GM18499 (cell line): ENCODE results near the gene S100A9.

Experiments used
- ATAC-seq: cut with Tn5 transposase; IDR thresholded peaks from one replicate; pipeline ENCODE4 v1.9.1; 2021; ENCODE audit warnings: moderate number of reproducible peaks; ENCODE audit not compliant: insufficient read depth, unreplicated experiment

The S100A9 gene

GRCh38 chr1:153386500-153386901 lies 28.8 kb downstream of the S100A9 start:
- no peak for ATAC-seq

GRCh38 chr1:153387001-153387400 lies 29.3 kb downstream of the S100A9 start:
- no peak for ATAC-seq

- ATAC-seq, result no peak
Observed at GRCh38 chr1:153387785-153388184, 30.1 kb downstream of the S100A9 start.

DNA sequence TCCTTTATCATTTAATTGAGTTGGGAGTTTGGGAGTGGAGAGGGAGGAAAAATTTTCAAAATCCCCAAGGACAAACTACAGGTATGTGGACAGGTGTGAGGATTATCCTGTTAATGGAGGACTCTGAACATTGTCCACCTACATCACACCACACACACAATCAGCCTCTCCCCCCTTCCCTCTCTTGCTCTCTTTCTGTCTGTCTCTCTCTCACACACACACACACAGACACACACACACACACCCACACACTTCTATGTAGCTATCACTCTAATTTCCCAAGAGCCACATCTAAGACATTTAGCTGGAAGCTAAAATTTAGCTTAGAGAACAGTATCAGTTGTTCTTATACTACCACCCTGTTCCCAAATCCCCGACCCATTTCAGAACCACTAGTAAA lies 31.7 kb downstream of the S100A9 start:
- ATAC-seq, result no peak

DNA sequence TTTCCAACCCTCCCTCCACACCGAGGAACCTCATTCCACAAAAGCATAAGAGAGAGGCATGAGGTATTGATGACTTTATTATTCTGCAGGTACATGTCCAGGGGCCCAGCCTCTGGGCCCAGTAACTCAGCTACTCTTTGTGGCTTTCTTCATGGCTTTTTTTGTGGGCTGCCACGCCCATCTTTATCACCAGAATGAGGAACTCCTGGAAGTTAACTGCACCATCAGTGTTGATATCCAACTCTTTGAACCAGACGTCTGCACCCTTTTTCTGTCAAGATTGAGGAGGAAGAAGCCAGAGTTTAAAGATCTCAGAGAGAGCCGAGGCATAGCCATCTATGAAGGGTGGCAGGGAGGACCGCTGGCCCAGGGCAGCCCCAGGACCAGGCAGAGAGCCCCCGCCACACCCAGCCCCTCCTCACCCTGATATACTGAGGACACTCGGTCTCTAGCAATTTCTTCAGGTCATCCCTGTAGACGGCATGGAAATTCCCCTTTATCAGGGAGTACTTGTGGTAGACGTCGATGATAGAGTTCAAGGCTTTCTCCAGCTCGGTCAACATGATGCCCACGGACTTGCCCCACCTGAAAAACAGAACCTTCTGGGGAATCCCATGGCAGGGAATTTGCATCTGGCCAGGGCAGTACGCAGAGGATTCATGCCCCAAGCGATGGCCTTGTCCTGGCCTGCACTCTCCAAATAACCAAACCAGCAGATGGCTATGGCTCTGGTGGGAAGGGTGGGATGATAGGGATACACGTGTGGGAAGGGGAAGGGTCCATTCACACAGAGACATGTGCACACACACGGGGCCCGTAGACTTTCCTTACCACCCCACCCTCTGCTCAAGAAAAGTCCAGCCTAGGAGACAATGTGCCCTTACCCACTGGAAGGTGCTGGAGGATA lies 32.6 kb downstream of the S100A9 start:
- ATAC-seq, result no peak

DNA sequence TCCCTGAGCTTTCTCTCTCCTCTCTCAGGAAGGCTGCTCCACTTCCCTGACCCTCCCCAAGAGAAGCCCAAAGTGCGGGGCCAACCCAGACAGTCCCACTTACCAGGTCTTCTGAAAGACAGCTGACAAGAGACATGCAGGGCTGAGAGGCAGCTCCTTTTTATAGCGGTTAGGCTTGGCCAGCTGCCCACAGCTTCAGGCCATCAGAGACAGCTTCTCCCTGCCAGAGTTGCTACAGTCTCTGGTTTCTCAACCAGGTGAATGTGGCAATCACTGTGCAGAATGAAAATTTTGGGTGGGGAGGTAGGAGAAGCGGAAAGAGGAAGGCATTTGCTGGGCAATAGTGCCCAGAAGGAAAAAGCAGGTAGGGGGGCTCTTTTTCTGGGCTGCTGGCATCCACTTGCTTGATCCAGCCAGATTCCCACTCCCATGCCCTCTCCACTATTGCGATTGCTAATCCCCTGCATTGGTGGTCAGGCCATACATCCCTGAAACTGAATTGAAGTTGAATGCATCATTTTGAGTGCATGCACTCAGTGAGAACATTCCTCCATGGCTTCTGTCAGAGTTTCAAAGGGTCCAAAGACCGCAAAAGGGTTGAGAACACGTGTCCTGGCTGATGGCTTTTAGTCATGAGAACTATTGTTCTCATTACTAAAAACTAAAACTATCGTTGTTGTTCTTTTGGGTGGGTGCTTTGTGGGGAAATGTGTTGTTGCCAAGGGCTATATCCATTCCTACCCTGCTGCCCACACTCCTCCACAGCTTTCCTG lies 33.5 kb downstream of the S100A9 start, which contains the start of gene S100A8:
S100A8 (minus strand) TSS at position 136 of the 773 bp plus-strand sequence. CDS start 538 bp downstream, outside the sequence.
- ATAC-seq, result no peak

DNA sequence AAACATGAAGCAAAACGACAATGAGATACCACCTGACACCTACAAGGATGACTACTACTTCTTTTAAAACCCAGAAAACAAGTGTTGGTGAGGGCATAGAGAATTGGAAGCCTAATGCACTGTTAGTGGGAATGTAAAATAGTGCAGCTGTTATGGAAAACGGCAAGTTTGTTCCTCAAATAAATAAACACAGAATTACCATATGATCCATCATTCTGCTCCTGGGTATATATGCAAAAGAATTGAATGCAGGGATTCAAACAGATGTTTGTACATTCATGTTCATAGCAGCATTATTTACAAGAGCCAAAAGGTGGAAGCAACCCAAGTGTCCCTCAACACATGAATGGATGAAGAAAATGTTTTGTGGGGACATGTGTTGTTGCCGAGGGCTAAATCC lies 34.6 kb downstream of the S100A9 start:
- ATAC-seq, result no peak

DNA sequence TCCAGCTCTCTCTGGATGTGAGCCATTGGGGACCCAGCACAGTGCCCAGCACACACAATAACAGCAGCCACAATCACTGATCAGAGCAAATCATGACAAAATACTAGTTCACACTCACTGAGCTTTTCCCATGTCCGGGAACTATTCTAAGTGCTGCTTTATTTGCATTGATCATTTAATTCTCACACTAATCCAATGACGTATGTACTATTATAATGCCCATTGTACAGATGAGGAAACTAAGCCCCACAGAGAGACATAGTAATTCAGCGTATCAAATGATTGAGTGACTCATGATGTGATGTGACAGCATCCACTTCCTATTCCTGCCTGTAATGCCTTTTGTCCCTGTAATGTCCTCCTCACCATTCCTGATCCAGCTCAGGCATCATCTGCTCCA lies 35.2 kb downstream of the S100A9 start:
- no peak for ATAC-seq

DNA sequence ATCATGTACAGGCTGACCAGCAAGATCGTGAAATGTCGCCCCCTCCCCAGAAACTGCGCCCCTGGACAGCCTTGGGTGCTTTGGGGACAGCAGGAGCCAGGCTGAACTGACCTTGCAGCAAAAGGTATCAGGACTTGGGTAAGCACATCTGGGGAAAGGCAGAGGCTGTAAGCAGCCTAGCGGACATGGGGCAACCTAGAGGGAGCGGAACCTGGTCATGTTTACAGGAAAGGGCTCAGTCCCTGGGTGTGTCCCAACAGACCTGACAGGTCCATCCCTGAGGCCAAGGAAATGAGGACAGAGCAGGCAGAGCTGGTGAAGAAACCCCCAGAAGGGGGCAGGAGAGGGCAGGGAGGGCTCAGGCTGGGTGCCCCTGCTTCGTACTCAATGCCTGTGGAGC lies 36.3 kb downstream of the S100A9 start:
- ATAC-seq, result no peak

GRCh38 chr1:153394391-153394790 lies 36.7 kb downstream of the S100A9 start:
- no peak for ATAC-seq

- ATAC-seq, result no peak
Observed at GRCh38 chr1:153395136-153395685, 37.6 kb downstream of the S100A9 start.

DNA sequence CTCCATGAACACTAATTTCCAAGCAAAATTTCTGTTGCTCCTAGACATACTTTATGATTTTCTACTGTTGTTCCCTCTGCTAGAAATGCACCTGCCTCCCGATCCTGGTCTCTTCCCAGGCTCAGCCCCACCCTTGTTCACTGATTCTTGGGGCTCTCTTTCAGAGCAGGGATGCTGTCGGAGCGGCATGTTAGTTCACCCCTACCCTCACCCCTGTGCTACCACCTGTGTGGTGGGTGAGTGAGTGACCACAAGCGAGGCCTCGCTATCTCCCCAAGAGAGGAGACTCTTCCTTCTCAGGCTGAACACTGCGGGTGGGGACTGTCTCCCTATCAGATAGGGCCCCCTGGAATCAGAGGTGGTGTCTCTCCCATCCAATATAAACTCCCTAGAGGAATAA lies 38.1 kb downstream of the S100A9 start:
- no peak for ATAC-seq

GRCh38 chr1:153396461-153396860 lies 38.8 kb downstream of the S100A9 start:
- no peak for ATAC-seq

GRCh38 chr1:153397051-153397923 lies 39.6 kb downstream of the S100A9 start:
- no peak for ATAC-seq

DNA sequence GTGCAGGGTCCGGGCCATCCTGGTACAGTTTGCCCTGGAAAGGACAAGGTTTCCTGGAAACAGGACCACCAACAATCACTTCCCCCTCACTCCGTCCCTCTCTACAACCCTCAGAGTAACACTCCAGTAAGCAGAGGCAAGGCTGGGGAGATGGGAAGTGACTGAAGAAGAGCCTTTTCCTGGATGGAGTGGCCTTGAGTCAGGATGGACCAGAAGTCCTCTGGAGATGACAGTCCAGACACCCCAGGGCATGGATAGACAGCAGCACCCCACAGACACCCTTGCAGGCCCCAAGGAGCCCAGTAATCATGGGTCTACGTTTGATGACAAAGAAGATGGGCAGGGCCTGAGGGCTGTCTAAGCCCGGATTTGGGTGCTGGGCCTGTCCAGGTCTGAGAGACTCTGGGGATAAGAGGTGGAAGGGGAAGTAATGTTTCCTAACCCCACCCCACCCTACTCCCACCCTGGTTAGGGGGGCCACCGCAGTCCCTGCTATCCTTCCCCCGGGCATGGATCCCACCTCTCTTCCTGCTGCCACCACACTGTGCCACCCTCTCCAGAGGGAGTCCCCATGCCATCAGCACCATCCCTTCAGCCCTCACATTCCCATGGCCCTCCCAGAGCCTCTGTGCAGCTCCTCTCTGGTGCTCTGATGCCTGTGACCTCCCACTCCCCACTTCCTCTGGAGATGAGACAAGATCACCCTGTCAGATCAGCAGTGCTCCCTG lies 40.4 kb downstream of the S100A9 start:
- no peak for ATAC-seq

- no peak for ATAC-seq
Observed at GRCh38 chr1:153399401-153400055, 41.9 kb downstream of the S100A9 start.

DNA sequence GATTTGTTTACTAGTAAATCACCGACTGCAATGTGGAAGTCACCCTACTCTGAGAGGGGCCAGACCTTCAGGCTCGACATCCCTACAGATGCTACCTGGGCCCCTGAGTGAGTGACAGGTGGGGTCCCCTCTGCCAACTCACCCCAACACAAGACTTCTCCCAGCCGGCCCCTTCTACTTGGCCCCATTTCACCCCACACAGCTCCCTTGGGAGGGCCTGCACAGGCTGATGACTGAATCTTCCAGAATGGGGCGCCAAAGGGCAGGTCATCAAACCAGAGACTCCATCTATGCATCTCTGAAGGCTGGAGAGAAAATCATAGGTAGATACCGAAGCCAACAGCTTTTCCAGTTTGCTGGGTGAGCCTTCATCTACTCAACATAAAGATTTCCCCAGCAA lies 42.6 kb downstream of the S100A9 start:
- ATAC-seq, result no peak

DNA sequence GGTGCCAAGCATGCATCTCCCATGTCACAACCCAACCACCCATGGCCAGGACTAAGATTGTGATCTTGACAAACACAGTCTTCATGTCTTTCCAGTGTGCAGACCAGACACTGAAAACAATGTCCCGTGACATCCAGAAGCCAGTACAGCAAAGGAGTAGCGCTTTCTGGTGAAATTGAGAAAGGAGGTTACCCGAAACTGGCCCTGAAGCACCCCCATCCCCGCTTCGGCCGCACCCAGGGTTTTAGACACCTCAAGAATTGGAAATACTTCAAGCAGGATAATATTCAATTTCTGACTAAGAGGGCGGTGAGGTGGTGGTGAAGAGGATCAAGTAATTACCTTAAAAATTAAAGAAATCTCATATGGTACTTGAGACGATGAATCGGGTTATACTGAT lies 43.8 kb downstream of the S100A9 start:
- no peak for ATAC-seq

- no peak for ATAC-seq
Observed at GRCh38 chr1:153402226-153402625, 44.6 kb downstream of the S100A9 start.
